Caco-2 (cell line): Measurements from ENCODE around the gene PITPNM3. TPM values are rescaled to one million over a fixed set of nuclear protein-coding genes. Genes with fewer than 3 reads are reported as not detected.

Experiments
- BruUV-seq: library from RNA; stranded (reverse); fragments of 400-500 nt; replicated peaks from 2 replicates; lab custom pipeline; 2021; lab: Mats Ljungman, UMichigan
- CTCF ChIA-PET: fragments of 300-600 bp; sonication (Branson Sonifier 250); formaldehyde crosslinking; loops from one replicate; lab custom pipeline; 2022; ENCODE audit warnings: antibody characterized with exemption; lab: Charles Lee
- POLR2A ChIA-PET: fragments of 300-600 bp; sonication (Branson Sonifier 250); formaldehyde crosslinking; loops from one replicate; lab custom pipeline; 2022; ENCODE audit warnings: antibody characterized with exemption; lab: Charles Lee
- DNase-seq, 2 experiments: peaks; one replicate each; pipeline versions ENCODE4 v3.0.0 to v3.0.0-alpha.2; 2020 to 2022
- H3K27me3 ChIP-seq: replicated peaks from 2 replicates; pipeline ENCODE4 v1.6.0; 2011; ENCODE audit warnings: low read length; ENCODE audit not compliant: control insufficient read depth, insufficient read depth
- H3K36me3 ChIP-seq: 2 replicates; pipeline ENCODE4 v1.5.1; 2011; ENCODE audit warnings: low read length; ENCODE audit not compliant: control insufficient read depth, insufficient read depth
- H3K4me1 ChIP-seq: fragments of 250-450 bp; sonication (Bioruptor Pico); 2 replicates; pipeline ENCODE4 v1.5.1; 2020; ENCODE audit warnings: mild to moderate bottlenecking
- H3K4me3 ChIP-seq: 2 replicates; pipeline ENCODE4 v1.5.1; 2011; ENCODE audit warnings: low read depth, mild to moderate bottlenecking, control low read depth, low read length
- H3K9me3 ChIP-seq: fragments of 250-450 bp; sonication (Bioruptor Pico); 2 replicates; pipeline ENCODE4 v1.5.1; 2020; ENCODE audit warnings: mild to moderate bottlenecking, moderate library complexity
- H3K27ac Mint-ChIP-seq: one replicate; pipeline ENCODE4 v1.8.0; 2022; ENCODE audit warnings: mixed read lengths; ENCODE audit not compliant: unreplicated experiment
- H3K27me3 Mint-ChIP-seq: one replicate; pipeline ENCODE4 v1.8.0; 2022; ENCODE audit warnings: mixed read lengths; ENCODE audit not compliant: insufficient read depth, unreplicated experiment
- H3K36me3 Mint-ChIP-seq: one replicate; pipeline ENCODE4 v1.8.0; 2022; ENCODE audit warnings: mild to moderate bottlenecking, mixed read lengths; ENCODE audit not compliant: insufficient read depth, unreplicated experiment
- H3K4me1 Mint-ChIP-seq: one replicate; pipeline ENCODE4 v1.8.0; 2022; ENCODE audit warnings: low read depth, mixed read lengths; ENCODE audit not compliant: unreplicated experiment
- H3K4me3 Mint-ChIP-seq: one replicate; pipeline ENCODE4 v1.8.0; 2022; ENCODE audit warnings: mild to moderate bottlenecking, moderate library complexity, mixed read lengths; ENCODE audit not compliant: unreplicated experiment
- H3K9me3 Mint-ChIP-seq: one replicate; pipeline ENCODE4 v1.8.0; 2022; ENCODE audit warnings: mixed read lengths; ENCODE audit not compliant: unreplicated experiment
- CTCF ChIP-seq, 2 experiments: fragments of 200-600 bp in 1 of 2; IDR thresholded peaks; 1 replicate in 1 of 2; 2 replicates in 1 of 2; pipeline versions ENCODE4 v1.5.1 to v1.8.0; 2011 to 2022; ENCODE audit warnings: antibody characterized with exemption in 1 of 2, control low read depth in 1 of 2, inconsistent platforms in 1 of 2, low read depth in 1 of 2, low read length in 1 of 2, mild to moderate bottlenecking in 1 of 2, moderate library complexity in 1 of 2; ENCODE audit not compliant: insufficient read depth in 1 of 2, severe bottlenecking in 1 of 2, unreplicated experiment in 1 of 2
- intact Hi-C: fragments of 100-400 bp; cut with micrococcal nuclease; formaldehyde crosslinking; loops from one replicate; pipeline ENCODE4 v1.10.0; 2022; ENCODE audit not compliant: unreplicated experiment
- total RNA-seq: library from RNA; stranded (reverse); gene quantifications from 2 replicates; pipeline ENCODE4 v1.2.3, GENCODE V29; 2022

The PITPNM3 gene
- total RNA-seq, 1 experiment from 2014 or later = 0.50 TPM

GRCh38 chr17:6576038-6576785, 19.9 kb upstream of the PITPNM3 start:
- TF ChIP-seq CTCF (IDR thresholded peaks at IDR 0.05; ENCODE audit: insufficient read depth in 1 of 2, low read depth in 1 of 2, low read length in 1 of 2, severe bottlenecking in 1 of 2, unreplicated experiment in 1 of 2) = no peak
- intact Hi-C loops = no loop called here
- Histone ChIP-seq H3K36me3 (no peaks in the 10 kb centered on the region), H3K9me3 (no peaks in the 10 kb centered on the region), H3K27me3 (no peaks in the 10 kb centered on the region), H3K4me1 (no peaks in the 10 kb centered on the region), H3K4me3 (no peak overlapping the region)
- no peaks in the 10 kb centered on the region for H3K27me3 Mint-ChIP-seq
- BruUV-seq = no TSS peak
- no peaks in the 10 kb centered on the region for H3K9me3 Mint-ChIP-seq
- no peaks in the 10 kb centered on the region for H3K4me1 Mint-ChIP-seq
- no peak for DNase-seq
- ChIA-PET CTCF (no interaction called here), POLR2A (no interaction called here)
- peak overlapping the region; percentile 44 for H3K27ac Mint-ChIP-seq
- no peaks in the 10 kb centered on the region for H3K36me3 Mint-ChIP-seq
- no peak overlapping the region for H3K4me3 Mint-ChIP-seq

GRCh38 chr17:6575596-6575988, 19.2 kb upstream of the PITPNM3 start:
- Histone ChIP-seq H3K4me3 (no peak overlapping the region), H3K4me1 (no peaks in the 10 kb centered on the region), H3K27me3 (no peaks in the 10 kb centered on the region), H3K36me3 (no peaks in the 10 kb centered on the region), H3K9me3 (no peaks in the 10 kb centered on the region)
- ChIA-PET POLR2A (no interaction called here), CTCF (no interaction called here)
- BruUV-seq = no TSS peak
- intact Hi-C loops = no loop called here
- no peak for TF ChIP-seq CTCF (IDR thresholded peaks at IDR 0.05; ENCODE audit: insufficient read depth in 1 of 2, low read depth in 1 of 2, low read length in 1 of 2, severe bottlenecking in 1 of 2, unreplicated experiment in 1 of 2)
- no peaks in the 10 kb centered on the region for H3K27me3 Mint-ChIP-seq
- no peak overlapping the region for H3K4me3 Mint-ChIP-seq
- H3K4me1 Mint-ChIP-seq = no peaks in the 10 kb centered on the region
- peak overlapping the region; percentile 44 for H3K27ac Mint-ChIP-seq
- H3K9me3 Mint-ChIP-seq = no peaks in the 10 kb centered on the region
- DNase-seq = no peak
- H3K36me3 Mint-ChIP-seq = no peaks in the 10 kb centered on the region

- Histone ChIP-seq H3K4me1 (no peaks in the 10 kb centered on the region), H3K4me3 (no peak overlapping the region), H3K27me3 (no peaks in the 10 kb centered on the region), H3K9me3 (no peaks in the 10 kb centered on the region), H3K36me3 (no peaks in the 10 kb centered on the region)
- Mint-ChIP-seq H3K36me3 (no peaks in the 10 kb centered on the region), H3K4me3 (no peak overlapping the region), H3K27ac (no peak overlapping the region), H3K27me3 (no peaks in the 10 kb centered on the region), H3K9me3 (no peaks in the 10 kb centered on the region), H3K4me1 (no peaks in the 10 kb centered on the region)
- TF ChIP-seq CTCF (IDR thresholded peaks at IDR 0.05; ENCODE audit: insufficient read depth in 1 of 2, low read depth in 1 of 2, low read length in 1 of 2, severe bottlenecking in 1 of 2, unreplicated experiment in 1 of 2) = no peak
- no TSS peak for BruUV-seq
- intact Hi-C loops = no loop called here
- ChIA-PET POLR2A (no interaction called here), CTCF (no interaction called here)
- DNase-seq = no peak
These were observed 18.6 kb upstream of the PITPNM3 start for GRCh38 chr17:6574687-6575595.
